Measurements from ENCODE around the gene MED13. TPM values are rescaled to one million over a fixed set of nuclear protein-coding genes. Genes with fewer than 3 reads are reported as not detected.

The MED13 gene
- total RNA-seq, 4 donors from 2014 or later: 34.5 to 64.9 (median 52.0) TPM

DNA sequence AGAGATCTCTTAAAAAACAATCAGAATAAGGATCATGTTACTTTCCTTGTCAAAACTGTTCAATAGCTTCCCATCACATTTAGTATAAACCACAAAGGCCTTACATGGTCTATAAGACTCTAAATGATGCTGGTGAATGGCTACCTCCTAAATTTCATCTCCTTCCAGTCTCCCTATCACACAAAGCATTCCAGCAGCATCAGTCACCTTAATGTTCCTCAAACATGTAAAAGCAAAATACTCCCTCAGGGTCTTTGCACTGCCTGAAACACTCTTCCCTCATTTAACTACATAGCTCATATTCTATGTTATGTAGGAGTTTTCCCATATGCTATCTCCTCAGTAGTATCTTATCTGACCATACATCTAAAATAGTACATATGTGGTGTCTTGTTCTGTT lies 83.8 kb downstream of the MED13 start:
- Histone ChIP-seq H3K9me3 (no peaks in the 10 kb centered on the region), H3K27ac (no peak overlapping the region), H3K4me1 (no peaks in the 10 kb centered on the region), H3K27me3 (no peaks in the 10 kb centered on the region), H3K36me3 (peaks cover 13 to 96% of the 10 kb centered on the region in 2 donors), H3K4me3 (no peak overlapping the region)
- ATAC-seq: no peak
- TF ChIP-seq EP300 (IDR thresholded peaks at IDR 0.05) (no peak), POLR2A (IDR thresholded peaks at IDR 0.05) (no peak), POLR2AphosphoS5 (IDR thresholded peaks at IDR 0.05) (no peak)
- TF ChIP-seq, protein P1, sequence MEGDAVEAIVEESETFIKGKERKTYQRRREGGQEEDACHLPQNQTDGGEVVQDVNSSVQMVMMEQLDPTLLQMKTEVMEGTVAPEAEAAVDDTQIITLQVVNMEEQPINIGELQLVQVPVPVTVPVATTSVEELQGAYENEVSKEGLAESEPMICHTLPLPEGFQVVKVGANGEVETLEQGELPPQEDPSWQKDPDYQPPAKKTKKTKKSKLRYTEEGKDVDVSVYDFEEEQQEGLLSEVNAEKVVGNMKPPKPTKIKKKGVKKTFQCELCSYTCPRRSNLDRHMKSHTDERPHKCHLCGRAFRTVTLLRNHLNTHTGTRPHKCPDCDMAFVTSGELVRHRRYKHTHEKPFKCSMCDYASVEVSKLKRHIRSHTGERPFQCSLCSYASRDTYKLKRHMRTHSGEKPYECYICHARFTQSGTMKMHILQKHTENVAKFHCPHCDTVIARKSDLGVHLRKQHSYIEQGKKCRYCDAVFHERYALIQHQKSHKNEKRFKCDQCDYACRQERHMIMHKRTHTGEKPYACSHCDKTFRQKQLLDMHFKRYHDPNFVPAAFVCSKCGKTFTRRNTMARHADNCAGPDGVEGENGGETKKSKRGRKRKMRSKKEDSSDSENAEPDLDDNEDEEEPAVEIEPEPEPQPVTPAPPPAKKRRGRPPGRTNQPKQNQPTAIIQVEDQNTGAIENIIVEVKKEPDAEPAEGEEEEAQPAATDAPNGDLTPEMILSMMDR (IDR thresholded peaks at IDR 0.05): no peak

DNA sequence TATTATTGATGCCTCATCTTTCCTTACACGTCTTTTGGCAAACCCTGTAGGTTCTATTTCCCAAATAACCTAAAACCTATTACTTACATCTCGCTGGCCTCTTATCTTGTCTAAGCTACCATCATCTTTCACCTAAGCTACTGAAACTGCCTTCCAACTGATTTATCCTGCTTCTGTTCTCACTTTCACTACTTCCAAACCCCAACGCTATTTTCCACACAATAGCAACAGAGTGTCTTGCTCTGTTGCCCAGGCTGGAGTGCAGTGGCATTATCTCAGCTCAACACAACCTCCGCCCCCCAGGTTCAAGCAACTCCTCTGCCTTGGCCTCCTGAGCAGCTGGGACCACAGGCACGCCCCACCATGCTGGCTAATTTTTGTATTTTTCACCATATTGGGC lies 84.5 kb downstream of the MED13 start:
- Histone ChIP-seq H3K4me3 (no peak overlapping the region), H3K27me3 (no peaks in the 10 kb centered on the region), H3K36me3 (peaks cover 11 to 96% of the 10 kb centered on the region in 2 donors), H3K4me1 (no peaks in the 10 kb centered on the region), H3K9me3 (no peaks in the 10 kb centered on the region), H3K27ac (no peak overlapping the region)
- no peak for ATAC-seq
- TF ChIP-seq POLR2AphosphoS5 (IDR thresholded peaks at IDR 0.05) (no peak), EP300 (IDR thresholded peaks at IDR 0.05) (no peak), POLR2A (IDR thresholded peaks at IDR 0.05) (no peak)
- TF ChIP-seq, protein P1 (IDR thresholded peaks at IDR 0.05): no peak
- WGBS, 2 donors (ENCODE audit: low coverage in 1 of 2): 88 to 95% methylated on average over 4 to 5 of the region's 5 CpGs

DNA sequence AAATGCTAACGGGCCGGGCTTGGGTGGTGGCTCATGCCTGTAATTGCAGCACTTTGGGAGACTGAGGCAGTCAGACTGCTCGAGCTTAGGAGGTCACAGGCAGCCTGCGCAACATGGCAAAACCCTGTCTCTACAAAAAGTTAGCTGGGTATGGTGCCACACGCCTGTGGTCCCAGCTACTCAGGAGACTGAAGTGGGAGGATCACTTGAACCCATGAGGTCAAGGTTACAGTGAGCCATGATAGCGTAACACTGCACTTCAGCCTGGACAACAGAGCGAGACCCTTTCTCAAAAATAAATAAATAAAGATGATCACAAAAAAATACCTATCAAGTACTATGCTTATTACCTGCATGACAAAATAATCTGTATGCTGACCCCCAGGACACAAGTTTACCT lies 91.0 kb downstream of the MED13 start:
- no peak overlapping the region for H3K4me3 ChIP-seq
- TF ChIP-seq, protein P1 (IDR thresholded peaks at IDR 0.05): no peak
- no peak for TF ChIP-seq POLR2A (IDR thresholded peaks at IDR 0.05)
- no peak for TF ChIP-seq EP300 (IDR thresholded peaks at IDR 0.05)
- TF ChIP-seq POLR2AphosphoS5 (IDR thresholded peaks at IDR 0.05): no peak
- no peaks in the 10 kb centered on the region for H3K4me1 ChIP-seq
- H3K36me3 ChIP-seq: peaks cover 0 to 81% of the 10 kb centered on the region in 2 donors
- H3K27ac ChIP-seq: no peak overlapping the region
- no peak for ATAC-seq
- 94 to 98% methylated on average over 6 to 7 of the region's 7 CpGs for WGBS, 2 donors (ENCODE audit: low coverage in 1 of 2)
- no peaks in the 10 kb centered on the region for H3K27me3 ChIP-seq
- H3K9me3 ChIP-seq: no peaks in the 10 kb centered on the region

DNA sequence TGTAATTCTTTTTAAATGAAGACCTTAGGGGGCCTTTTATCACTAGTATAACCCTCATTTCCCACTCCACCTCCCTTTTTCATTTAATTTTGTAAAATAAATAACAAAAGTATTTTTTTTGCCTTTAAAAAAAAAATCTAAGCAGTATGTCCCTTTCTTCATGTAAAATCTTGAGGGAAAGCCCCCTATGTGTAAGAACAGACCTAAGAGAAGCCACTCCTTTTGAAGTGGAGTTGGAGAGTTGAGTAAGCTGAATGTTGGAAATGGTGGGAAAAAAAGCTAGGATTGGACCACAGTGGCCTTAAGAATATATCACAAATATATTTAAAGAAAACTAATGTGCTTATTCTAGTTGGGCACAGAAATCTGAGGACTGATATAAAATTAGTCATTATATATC lies 92.8 kb downstream of the MED13 start:
- Histone ChIP-seq H3K4me1 (no peaks in the 10 kb centered on the region), H3K27ac (no peak overlapping the region), H3K36me3 (peaks cover 0 to 84% of the 10 kb centered on the region in 2 donors), H3K27me3 (no peaks in the 10 kb centered on the region), H3K4me3 (no peak overlapping the region), H3K9me3 (no peaks in the 10 kb centered on the region)
- no peak for ATAC-seq
- TF ChIP-seq POLR2AphosphoS5 (IDR thresholded peaks at IDR 0.05): no peak
- TF ChIP-seq POLR2A (IDR thresholded peaks at IDR 0.05): no peak
- no peak for TF ChIP-seq EP300 (IDR thresholded peaks at IDR 0.05)
- TF ChIP-seq, protein P1 (IDR thresholded peaks at IDR 0.05): no peak

DNA sequence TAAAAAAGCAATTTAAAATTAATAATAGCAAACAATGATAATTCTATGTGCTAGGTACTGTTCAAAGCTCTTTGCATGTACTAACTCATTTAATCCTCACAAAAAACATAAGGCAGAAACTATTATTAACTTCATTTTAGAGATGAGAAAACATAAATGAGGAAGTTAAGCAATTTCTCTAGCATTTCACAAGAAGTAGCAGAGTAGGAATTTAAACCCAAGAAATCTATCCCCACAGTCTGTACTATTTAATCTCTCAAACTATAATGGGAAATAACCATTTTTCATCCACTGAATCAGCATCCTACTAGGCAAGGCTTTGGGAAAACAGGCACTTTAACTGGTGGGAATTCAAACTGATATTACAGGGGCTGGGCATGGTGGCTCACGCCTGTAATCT lies 95.0 kb downstream of the MED13 start:
- H3K27me3 ChIP-seq: no peaks in the 10 kb centered on the region
- no peak for ATAC-seq
- H3K27ac ChIP-seq: no peak overlapping the region

More for the DNA sequence above, 95.0 kb downstream of the MED13 start:
- H3K4me3 ChIP-seq: no peak overlapping the region
- H3K4me1 ChIP-seq: no peaks in the 10 kb centered on the region
- H3K36me3 ChIP-seq: peaks cover 0 to 78% of the 10 kb centered on the region in 2 donors
- H3K9me3 ChIP-seq: no peaks in the 10 kb centered on the region
- 90% methylated on average over 1 of the region's 1 CpG; no CpG with 5 or more reads in 1 of the 2 donors for WGBS, 2 donors (ENCODE audit: low coverage in 1 of 2)
- TF ChIP-seq EP300 (IDR thresholded peaks at IDR 0.05) (no peak), POLR2A (IDR thresholded peaks at IDR 0.05) (no peak), POLR2AphosphoS5 (IDR thresholded peaks at IDR 0.05) (no peak)
- TF ChIP-seq, protein P1 (IDR thresholded peaks at IDR 0.05): no peak

Measured in gastroesophageal sphincter (tissue), 4 donors.